Psoas muscle (tissue), 8 donors: ENCODE data around the gene SLC38A1. TPM values are rescaled to one million over a fixed set of nuclear protein-coding genes. Genes with fewer than 3 reads are reported as not detected.

Source experiments
- ATAC-seq, 4 donors: fragments of 200-7000 bp; cut with Tn5 transposase; one replicate each; pipeline ENCODE4 v1.9.1; 2020; ENCODE audit warnings: moderate library complexity in 3 of 4, mild to moderate bottlenecking in 2 of 4
- DNase-seq, 2 donors: peaks; one replicate each; pipeline ENCODE4 v3.0.0-alpha.2; 2020
- H3K27ac ChIP-seq: fragments of 200-600 bp; one replicate; pipeline ENCODE4 v1.8.0; 2022
- H3K27me3 ChIP-seq, 3 donors: fragments of 200-600 bp in 1 of 3; one replicate each; pipeline versions ENCODE4 v1.6.1 to v1.8.0; 2013 to 2022; ENCODE audit warnings: low read length in 2 of 3, mild to moderate bottlenecking in 2 of 3, moderate library complexity in 1 of 3; ENCODE audit not compliant: insufficient read depth in 3 of 3
- H3K36me3 ChIP-seq, 2 donors: fragments of 200-600 bp in 1 of 2; one replicate each; pipeline versions ENCODE4 v1.6.1 to v1.8.0; 2013 to 2022; ENCODE audit warnings: low read depth in 1 of 2, mild to moderate bottlenecking in 1 of 2, moderate library complexity in 1 of 2; ENCODE audit not compliant: insufficient read depth in 1 of 2
- H3K4me1 ChIP-seq: fragments of 200-600 bp; one replicate; pipeline ENCODE4 v1.8.0; 2022
- H3K4me3 ChIP-seq: fragments of 200-600 bp; one replicate; pipeline ENCODE4 v1.8.0; 2022; ENCODE audit warnings: mild to moderate bottlenecking
- H3K9me3 ChIP-seq: fragments of 200-600 bp; one replicate; pipeline ENCODE4 v1.8.0; 2022
- WGBS, 3 donors: extraction: QIAGEN DNeasy Blood & Tissue Kit; methylation state at CpG; one replicate each; pipeline versions ENCODE4 v1.1.6 to v1.1.7; 2013; 5-methylcytosine and 5-hydroxymethylcytosine counted together
- intact Hi-C, 2 donors: fragments of 100-400 bp; cut with DNase I; formaldehyde crosslinking; loops; one replicate each; pipeline versions ENCODE4 v1.11.0 to v1.14.2; 2022
- polyA plus RNA-seq, 3 donors: library from polyadenylated mRNA; stranded (reverse); fragments of 200-250 nt; gene quantifications; one replicate each; pipeline ENCODE4 v1.2.3, GENCODE V29; 2013
- total RNA-seq, 4 donors: library from RNA; stranded (reverse); fragmentation: NEBNext Ultra II Directional in 2 of 4; extraction: Animal tissue kit (Norgen Biotek cat#: 25700) in 2 of 4; gene quantifications; one replicate each; pipeline versions ENCODE4 v1.2.1 to v1.2.4, GENCODE V29; 2021 to 2023
- TF ChIP-seq, protein P1 (sequence below): fragments of 200-600 bp; IDR thresholded peaks from one replicate; pipeline ENCODE4 v1.8.0; 2022; ENCODE audit warnings: antibody characterized with exemption
- donor health status: healthy with polysubstance abuse.
- donor health status: DM: no; HTN: no; CAD: no; lungs with moderate emphysema.
- donor health status: Bipolar disorder and iron deficiency.
- donor health status: healthy.
- donor health status: DM: yes; HTN: yes; CAD: no.
- donor health status: DM: no; HTN: no; CAD: no.
- donor health status: DM: no; HTN: no; CAD: no.
- donor health status: DM: yes; HTN: yes; CAD: no.

SLC38A1 gene
- total and polyA plus RNA-seq, 7 donors, result 17.3 to 338 (median 50.6) TPM

DNA sequence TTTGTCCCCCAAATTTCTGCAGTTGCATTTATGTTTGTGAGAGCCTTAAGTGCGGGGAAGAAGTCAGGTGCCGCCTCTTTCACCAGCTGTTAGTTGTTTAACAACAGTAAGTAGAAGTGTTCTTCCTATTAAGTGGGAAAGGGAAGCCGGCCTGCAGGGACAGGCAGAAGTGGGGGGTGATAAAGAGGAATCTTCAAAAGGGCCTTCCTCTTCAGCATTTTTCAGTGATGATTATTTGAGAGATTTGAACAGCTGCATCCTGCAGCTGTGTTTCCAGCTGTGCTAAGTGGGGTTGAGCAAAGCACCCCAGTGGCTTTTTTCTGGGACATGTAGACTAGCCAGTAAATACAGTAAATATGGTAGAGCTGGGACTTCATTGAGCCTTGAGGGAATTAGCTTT is 32.1 kb upstream of the SLC38A1 start:
- TF ChIP-seq, protein P1, sequence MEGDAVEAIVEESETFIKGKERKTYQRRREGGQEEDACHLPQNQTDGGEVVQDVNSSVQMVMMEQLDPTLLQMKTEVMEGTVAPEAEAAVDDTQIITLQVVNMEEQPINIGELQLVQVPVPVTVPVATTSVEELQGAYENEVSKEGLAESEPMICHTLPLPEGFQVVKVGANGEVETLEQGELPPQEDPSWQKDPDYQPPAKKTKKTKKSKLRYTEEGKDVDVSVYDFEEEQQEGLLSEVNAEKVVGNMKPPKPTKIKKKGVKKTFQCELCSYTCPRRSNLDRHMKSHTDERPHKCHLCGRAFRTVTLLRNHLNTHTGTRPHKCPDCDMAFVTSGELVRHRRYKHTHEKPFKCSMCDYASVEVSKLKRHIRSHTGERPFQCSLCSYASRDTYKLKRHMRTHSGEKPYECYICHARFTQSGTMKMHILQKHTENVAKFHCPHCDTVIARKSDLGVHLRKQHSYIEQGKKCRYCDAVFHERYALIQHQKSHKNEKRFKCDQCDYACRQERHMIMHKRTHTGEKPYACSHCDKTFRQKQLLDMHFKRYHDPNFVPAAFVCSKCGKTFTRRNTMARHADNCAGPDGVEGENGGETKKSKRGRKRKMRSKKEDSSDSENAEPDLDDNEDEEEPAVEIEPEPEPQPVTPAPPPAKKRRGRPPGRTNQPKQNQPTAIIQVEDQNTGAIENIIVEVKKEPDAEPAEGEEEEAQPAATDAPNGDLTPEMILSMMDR, result no peak
- DNase-seq (no peak), ATAC-seq (peak in 2 of 4 donors; percentile 40 to 48)
- Histone ChIP-seq H3K4me1 (no peaks in the 10 kb centered on the region), H3K9me3 (peaks cover under 1% of the 10 kb centered on the region), H3K4me3 (no peak overlapping the region), H3K27ac (no peak overlapping the region), H3K36me3 (no peaks in the 10 kb centered on the region), H3K27me3 (no peaks in the 10 kb centered on the region)
- intact Hi-C loops, result loop anchor here in 1 of 2 donors (10.0 kb wide), 2 partner anchors 146 to 176 kb away; no protein-coding TSS in a partner anchor
- WGBS, 3 donors, result 18 to 36% (median 31%) methylated on average over 3 of the region's 3 CpGs

DNA sequence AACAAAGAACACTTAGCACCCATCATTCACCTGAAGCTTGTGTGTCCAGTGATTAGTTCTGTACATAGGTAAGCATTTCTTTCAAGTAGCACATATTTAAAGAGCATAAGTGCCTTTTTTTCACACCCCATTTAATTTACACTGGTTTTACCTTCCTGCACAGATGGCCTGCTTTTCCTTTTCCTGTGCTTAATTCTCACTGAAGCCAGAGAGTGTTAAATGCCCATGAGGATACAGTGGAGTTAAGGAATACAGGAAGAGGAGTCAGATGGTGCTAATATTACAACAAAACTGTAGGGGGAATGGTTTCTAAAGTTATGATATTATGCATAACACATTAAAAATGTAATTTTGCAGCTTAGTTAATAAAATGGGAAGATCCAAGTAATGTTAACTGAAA is 31.0 kb upstream of the SLC38A1 start:
- no peak overlapping the region for H3K4me3 ChIP-seq
- no peaks in the 10 kb centered on the region for H3K4me1 ChIP-seq
- TF ChIP-seq, protein P1, result no peak
- H3K36me3 ChIP-seq, result no peaks in the 10 kb centered on the region
- intact Hi-C loops, result loop anchor here in 1 of 2 donors (10.0 kb wide), 2 partner anchors 145 to 175 kb away; no protein-coding TSS in a partner anchor
- no peak for DNase-seq
- no peaks in the 10 kb centered on the region for H3K27me3 ChIP-seq
- no peaks in the 10 kb centered on the region for H3K9me3 ChIP-seq
- H3K27ac ChIP-seq, result no peak overlapping the region
- ATAC-seq, result no peak

GRCh38 chr12:46298261-46298660 is 29.4 kb upstream of the SLC38A1 start:
- Histone ChIP-seq H3K4me3 (no peak overlapping the region), H3K36me3 (no peaks in the 10 kb centered on the region), H3K27me3 (no peaks in the 10 kb centered on the region), H3K4me1 (no peaks in the 10 kb centered on the region), H3K9me3 (no peaks in the 10 kb centered on the region), H3K27ac (no peak overlapping the region)
- intact Hi-C loops, result no loop called here
- no peak for ATAC-seq
- no peak for DNase-seq
- TF ChIP-seq, protein P1, result no peak
- WGBS, 3 donors, result 85 to 96% (median 88%) methylated on average over 2 of the region's 2 CpGs

DNA sequence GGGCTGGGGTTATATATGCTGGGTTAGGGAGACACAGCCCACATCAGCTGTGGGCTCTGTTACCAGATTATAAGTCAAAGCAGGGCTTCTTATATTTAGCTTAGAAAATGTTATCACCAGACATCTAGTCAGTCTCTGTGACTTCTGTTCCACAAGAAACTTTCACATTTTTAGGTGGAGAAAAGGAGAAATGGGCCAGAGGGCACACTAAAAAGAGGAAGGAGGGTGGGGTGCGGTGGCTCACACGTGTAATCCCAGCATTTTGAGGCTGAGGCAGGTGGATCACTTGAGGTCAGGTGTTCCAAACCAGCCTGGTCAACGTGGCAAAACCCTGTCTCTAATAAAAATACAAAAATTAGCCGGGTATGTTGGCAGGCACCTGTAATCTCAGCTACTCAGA is 28.0 kb upstream of the SLC38A1 start:
- WGBS, 3 donors, result 72 to 82% (median 81%) methylated on average over 4 of the region's 4 CpGs
- intact Hi-C loops, result no loop called here
- no peak overlapping the region for H3K4me3 ChIP-seq

More for the DNA sequence above, 28.0 kb upstream of the SLC38A1 start:
- H3K27me3 ChIP-seq, result no peaks in the 10 kb centered on the region
- H3K27ac ChIP-seq, result no peak overlapping the region
- H3K36me3 ChIP-seq, result no peaks in the 10 kb centered on the region
- H3K9me3 ChIP-seq, result no peaks in the 10 kb centered on the region
- ATAC-seq (no peak), DNase-seq (no peak)
- TF ChIP-seq, protein P1, result no peak
- H3K4me1 ChIP-seq, result no peaks in the 10 kb centered on the region
